ENCODE data around the gene IGSF21. TPM values are rescaled to one million over a fixed set of nuclear protein-coding genes. Genes with fewer than 3 reads are reported as not detected.

The IGSF21 gene
- total and polyA plus RNA-seq, 2 donors (not counting 1 experiment from before 2014, with no cell fraction given) = not detected

GRCh38 chr1:18144062-18144461 is 36.5 kb downstream of the IGSF21 start:
- H4K20me1 ChIP-seq (ENCODE audit: control insufficient read depth, insufficient read depth, low read length, poor library complexity, severe bottlenecking) = no peaks in the 10 kb centered on the region
- H3K4me3 ChIP-seq (ENCODE audit: control extremely low read depth in 1 of 5, extremely low read depth in 1 of 5, insufficient read depth in 1 of 5, low read depth in 2 of 5, low read length in 4 of 5) = no peak overlapping the region
- ATAC-seq (ENCODE audit: low read depth) = no peak
- no peak overlapping the region for H3K9ac ChIP-seq (ENCODE audit: low read length)
- intact Hi-C loops (cut with micrococcal nuclease) = no loop called here
- no peaks in the 10 kb centered on the region for H3K4me1 ChIP-seq (ENCODE audit: control insufficient read depth in 2 of 2, insufficient read depth in 2 of 2, low read length in 2 of 2)
- Mint-ChIP-seq H3K9me3 (ENCODE audit: insufficient read depth) (no peaks in the 10 kb centered on the region), H3K4me1 (no peaks in the 10 kb centered on the region), H3K27ac (no peak overlapping the region), H3K27me3 (peaks cover 16% of the 10 kb centered on the region), H3K4me3 (no peak overlapping the region)
- TF ChIP-seq CTCF (IDR thresholded peaks at IDR 0.05) = no peak
- no peak for TF ChIP-seq EZH2 (IDR thresholded peaks at IDR 0.05; ENCODE audit: borderline replicate concordance, insufficient read depth, low read depth, low read length, poor library complexity, severe bottlenecking)
- no peak for DNase-seq
- H3K27ac ChIP-seq (ENCODE audit: low read length in 2 of 2) = no peak overlapping the region
- no peaks in the 10 kb centered on the region for H3K36me3 ChIP-seq (replicated peaks in 1 of 2; ENCODE audit: control extremely low read depth in 1 of 2, control insufficient read depth in 1 of 2, extremely low read depth in 1 of 2, insufficient read depth in 2 of 2, low read length in 1 of 2)
- 71% methylated on average over 6 of the region's 6 CpGs for WGBS (ENCODE audit: insufficient coverage)
- H3K27me3 ChIP-seq (replicated peaks in 1 of 4; ENCODE audit: control extremely low read depth in 1 of 4, control insufficient read depth in 3 of 4, insufficient read depth in 4 of 4, low read length in 3 of 4) = no peaks in the 10 kb centered on the region
- H3K79me2 ChIP-seq (ENCODE audit: control insufficient read depth, insufficient read depth, low read length) = no peaks in the 10 kb centered on the region
- H3K9me3 ChIP-seq (ENCODE audit: control extremely low read depth in 1 of 3, control insufficient read depth in 2 of 3, insufficient read depth in 1 of 3, low read length in 2 of 3) = peaks cover 0 to 3% (median 0%) of the 10 kb centered on the region in 3 donors
- POLR2A ChIA-PET = no interaction called here
- CTCF ChIA-PET = no interaction called here
- H2AFZ ChIP-seq (ENCODE audit: insufficient read depth, low read depth, low read length, poor library complexity, severe bottlenecking) = no peak overlapping the region
- no peak overlapping the region for H3K4me2 ChIP-seq (replicated peaks; ENCODE audit: low read depth, low read length, poor library complexity, severe bottlenecking)

GRCh38 chr1:18144916-18145647 is 37.5 kb downstream of the IGSF21 start:
- Histone ChIP-seq H3K36me3 (replicated peaks in 1 of 2; ENCODE audit: control extremely low read depth in 1 of 2, control insufficient read depth in 1 of 2, extremely low read depth in 1 of 2, insufficient read depth in 2 of 2, low read length in 1 of 2) (no peaks in the 10 kb centered on the region), H3K27ac (ENCODE audit: low read length in 2 of 2) (no peak overlapping the region), H3K79me2 (ENCODE audit: control insufficient read depth, insufficient read depth, low read length) (no peaks in the 10 kb centered on the region), H3K9ac (ENCODE audit: low read length) (no peak overlapping the region), H3K4me3 (ENCODE audit: control extremely low read depth in 1 of 5, extremely low read depth in 1 of 5, insufficient read depth in 1 of 5, low read depth in 2 of 5, low read length in 4 of 5) (no peak overlapping the region), H3K27me3 (replicated peaks in 1 of 4; ENCODE audit: control extremely low read depth in 1 of 4, control insufficient read depth in 3 of 4, insufficient read depth in 4 of 4, low read length in 3 of 4) (no peaks in the 10 kb centered on the region), H2AFZ (ENCODE audit: insufficient read depth, low read depth, low read length, poor library complexity, severe bottlenecking) (no peak overlapping the region), H3K4me1 (ENCODE audit: control insufficient read depth in 2 of 2, insufficient read depth in 2 of 2, low read length in 2 of 2) (no peaks in the 10 kb centered on the region), H3K4me2 (replicated peaks; ENCODE audit: low read depth, low read length, poor library complexity, severe bottlenecking) (no peak overlapping the region), H3K9me3 (ENCODE audit: control extremely low read depth in 1 of 3, control insufficient read depth in 2 of 3, insufficient read depth in 1 of 3, low read length in 2 of 3) (no peaks in the 10 kb centered on the region), H4K20me1 (ENCODE audit: control insufficient read depth, insufficient read depth, low read length, poor library complexity, severe bottlenecking) (no peaks in the 10 kb centered on the region)
- H3K9me3 Mint-ChIP-seq (ENCODE audit: insufficient read depth) = no peaks in the 10 kb centered on the region
- TF ChIP-seq EZH2 (IDR thresholded peaks at IDR 0.05; ENCODE audit: borderline replicate concordance, insufficient read depth, low read depth, low read length, poor library complexity, severe bottlenecking) (no peak), CTCF (IDR thresholded peaks at IDR 0.05) (no peak)
- no peak overlapping the region for H3K27ac Mint-ChIP-seq
- ChIA-PET CTCF (no interaction called here), POLR2A (no interaction called here)
- H3K4me3 Mint-ChIP-seq = no peak overlapping the region
- WGBS (ENCODE audit: insufficient coverage) = 81% methylated on average over 5 of the region's 13 CpGs
- no peak for DNase-seq
- H3K4me1 Mint-ChIP-seq = no peaks in the 10 kb centered on the region
- H3K27me3 Mint-ChIP-seq = peaks cover 16% of the 10 kb centered on the region
- no peak for ATAC-seq (ENCODE audit: low read depth)
- intact Hi-C loops (cut with micrococcal nuclease) = no loop called here
